GM12878 (cell line): Measurements from ENCODE around the gene DCDC1. TPM values are rescaled to one million over a fixed set of nuclear protein-coding genes. Genes with fewer than 3 reads are reported as not detected.

ENCODE experiments used
- ATAC-seq: fragments of 200-7000 bp; cut with Tn5 transposase; 3 replicates; pipeline ENCODE4 v1.9.1; 2020; ENCODE audit warnings: mild to moderate bottlenecking, moderate library complexity
- BruUV-seq: library from RNA; stranded (reverse); fragments of 400-500 nt; replicated peaks from 2 replicates; lab custom pipeline; 2021; lab: Mats Ljungman, UMichigan
- CTCF ChIA-PET: fragments of 300-600 bp; sonication (Branson Sonifier 250); formaldehyde crosslinking; extraction: SDS; loops from one replicate; lab custom pipeline; 2021; ENCODE audit warnings: inconsistent platforms; lab: Yijun Ruan, JAX
- POLR2A ChIA-PET: fragments of 350-600 bp; formaldehyde crosslinking; extraction: SDS; loops from one replicate; lab custom pipeline; 2021; ENCODE audit warnings: inconsistent platforms; lab: Charles Lee
- RAD21 ChIA-PET: fragments of 300-600 bp; sonication (Branson Sonifier 250); formaldehyde crosslinking; loops from one replicate; lab custom pipeline; 2023; ENCODE audit warnings: antibody characterized with exemption; ENCODE audit not compliant: unreplicated experiment; lab: Charles Lee
- SMC1A ChIA-PET: fragments of 300-600 bp; sonication (Branson Sonifier 250); formaldehyde crosslinking; loops from one replicate; lab custom pipeline; 2023; ENCODE audit not compliant: unreplicated experiment, uncharacterized antibody; lab: Charles Lee
- DNase-seq: peaks from one replicate; pipeline ENCODE4 v3.0.0-alpha.2; 2011; ENCODE audit warnings: low read depth, low spot score
- FAIRE-seq: peaks from 3 replicates; lab custom pipeline; 2011; peaks lifted over from hg19 to GRCh38; lab: Jason Lieb, UNC
- H2AFZ ChIP-seq: 2 replicates; pipeline ENCODE4 v1.6.0; 2011; ENCODE audit warnings: low read depth, low read length, control low read depth; ENCODE audit not compliant: control insufficient read depth
- H3K27ac ChIP-seq: 2 replicates; pipeline ENCODE4 v1.5.1; 2011; ENCODE audit warnings: control low read depth; ENCODE audit not compliant: control insufficient read depth, insufficient read depth
- H3K27me3 ChIP-seq, 2 experiments: replicated peaks in 1 of 2; 2 replicates each; pipeline versions ENCODE4 v1.6.0 to v1.6.1; 2011; ENCODE audit warnings: low read length in 1 of 2; ENCODE audit not compliant: control insufficient read depth in 2 of 2, insufficient read depth in 2 of 2
- H3K36me3 ChIP-seq, 2 experiments: 2 replicates each; pipeline ENCODE4 v1.5.1; 2011; ENCODE audit warnings: low read length in 1 of 2; ENCODE audit not compliant: control insufficient read depth in 2 of 2, insufficient read depth in 2 of 2
- H3K4me1 ChIP-seq: 2 replicates; pipeline ENCODE4 v1.6.1; 2011; ENCODE audit warnings: mild to moderate bottlenecking, low read length, moderate library complexity, mixed read lengths; ENCODE audit not compliant: control insufficient read depth, insufficient read depth
- H3K4me2 ChIP-seq: 2 replicates; pipeline ENCODE4 v1.6.0; 2011; ENCODE audit warnings: control low read depth; ENCODE audit not compliant: control insufficient read depth, insufficient read depth
- H3K4me3 ChIP-seq: fragments of 200-600 bp; sonication (generic); 2 replicates; pipeline ENCODE4 v1.5.1; 2016
- H3K79me2 ChIP-seq: 2 replicates; pipeline ENCODE4 v1.6.0; 2011; ENCODE audit warnings: low read length; ENCODE audit not compliant: control insufficient read depth, insufficient read depth
- H3K9ac ChIP-seq: 2 replicates; pipeline ENCODE4 v1.8.0; 2011; ENCODE audit warnings: low read length, control low read depth, mixed read lengths; ENCODE audit not compliant: control insufficient read depth, insufficient read depth
- H3K9me3 ChIP-seq: replicated peaks from 3 replicates; pipeline ENCODE4 v1.5.1; 2011; ENCODE audit warnings: mild to moderate bottlenecking, low read length; ENCODE audit not compliant: control insufficient read depth, insufficient read depth
- H4K20me1 ChIP-seq: 2 replicates; pipeline ENCODE4 v1.6.0; 2011; ENCODE audit not compliant: control insufficient read depth, insufficient read depth
- BCL3 ChIP-seq: IDR thresholded peaks from 2 replicates; pipeline ENCODE4 v1.6.1; 2011; ENCODE audit warnings: borderline replicate concordance, low read depth, mild to moderate bottlenecking, moderate library complexity, low read length; ENCODE audit not compliant: insufficient read depth, poor library complexity, severe bottlenecking
- CBX5 ChIP-seq: sonication (generic); IDR thresholded peaks from 2 replicates; pipeline ENCODE4 v1.6.1; 2016; ENCODE audit warnings: low read depth, moderate library complexity, mild to moderate bottlenecking, inconsistent platforms
- FOS ChIP-seq: IDR thresholded peaks from 3 replicates; pipeline ENCODE4 v1.6.1; 2011; ENCODE audit warnings: borderline replicate concordance; ENCODE audit not compliant: insufficient read length; ENCODE audit errors: extremely low read depth
- IRF5 ChIP-seq: fragments of 450-650 bp; IDR thresholded peaks from 2 replicates; pipeline ENCODE4 v1.6.1; 2017; ENCODE audit warnings: borderline replicate concordance
- KAT2A ChIP-seq: conservative IDR thresholded peaks from 2 replicates; pipeline ENCODE4 v1.6.1; 2011; ENCODE audit warnings: low read depth, low read length; ENCODE audit not compliant: control insufficient read depth
- NR2C2 ChIP-seq: IDR thresholded peaks from 2 replicates; pipeline ENCODE4 v1.6.1; 2011; ENCODE audit warnings: borderline replicate concordance, low read depth; ENCODE audit not compliant: control insufficient read depth, insufficient read length
- RCOR1 ChIP-seq: conservative IDR thresholded peaks from 2 replicates; pipeline ENCODE4 v1.6.1; 2012; ENCODE audit warnings: low read depth, low read length, improper control_type of control experiment
- SREBF1 ChIP-seq: IDR thresholded peaks from 2 replicates; pipeline ENCODE4 v1.6.1; 2012; ENCODE audit warnings: mild to moderate bottlenecking, low read length
- SREBF2 ChIP-seq: IDR thresholded peaks from 2 replicates; pipeline ENCODE4 v1.6.1; 2012; ENCODE audit warnings: mild to moderate bottlenecking, low read length
- SUZ12 ChIP-seq: fragments of 200-600 bp; sonication (generic); IDR thresholded peaks from one replicate; pipeline ENCODE4 v1.6.1; 2018; ENCODE audit warnings: antibody characterized with exemption, mild to moderate bottlenecking; ENCODE audit not compliant: unreplicated experiment
- ZNF24 ChIP-seq: fragments of 450-650 bp; IDR thresholded peaks from 2 replicates; pipeline ENCODE4 v1.6.1; 2017; ENCODE audit warnings: antibody characterized with exemption, mild to moderate bottlenecking
- ZNF384 ChIP-seq: IDR thresholded peaks from 2 replicates; pipeline ENCODE4 v1.6.1; 2012; ENCODE audit warnings: low read depth, mild to moderate bottlenecking, low read length, improper control_type of control experiment, borderline replicate concordance
- WGBS: methylation state at CpG from one replicate; pipeline ENCODE4 v1.1.6; 2016; ENCODE audit warnings: low lambda C conversion rate; ENCODE audit not compliant: insufficient replicate concordance, insufficient coverage; ENCODE audit errors: missing lambda C conversion rate; 5-methylcytosine and 5-hydroxymethylcytosine counted together
- in situ Hi-C: fragments of 300-500 bp; cut with MboI; formaldehyde crosslinking; loops from 9 replicates; pipeline ENCODE4 v1.14.3; 2018; ENCODE audit warnings: mixed read lengths
- intact Hi-C: fragments of 100-400 bp; cut with micrococcal nuclease; formaldehyde crosslinking; loops from one replicate; pipeline ENCODE4 v1.14.2; 2022; ENCODE audit not compliant: unreplicated experiment
- polyA plus RNA-seq, 11 experiments: library from polyadenylated mRNA; depleted of rRNA in 4 of 11; unstranded in 6 of 11; stranded (reverse) in 5 of 11; fragments of >200 nt; fragmentation: Nextera tagmentation in 4 of 11; fragmentation: Illumina TruSeq in 1 of 11; extraction: Ambion mirVana in 4 of 11; extraction: Trizol in 1 of 11; gene quantifications; 1 replicate in 1 of 11; 2 replicates in 10 of 11; pipeline versions ENCODE4 v1.2.1 to v1.2.3, GENCODE V29; 2011 to 2016; ENCODE audit warnings: inconsistent platforms in 2 of 11, missing spikeins in 2 of 11, low read depth in 1 of 11
- total RNA-seq, 4 experiments: library from RNA; depleted of rRNA in 3 of 4; stranded (reverse); fragments of >200 nt in 3 of 4; fragmentation: Illumina TruSeq in 1 of 4; extraction: Trizol in 1 of 4; gene quantifications; 2 replicates each; pipeline versions ENCODE4 v1.2.1 to v1.2.3, GENCODE V29; 2013 to 2021
- TF ChIP-seq, protein P1 (sequence below): IDR thresholded peaks from 2 replicates; pipeline ENCODE4 v1.6.1; 2011; ENCODE audit warnings: borderline replicate concordance, low read depth, mild to moderate bottlenecking, moderate library complexity, mixed read lengths, low read length; ENCODE audit not compliant: insufficient read depth; ENCODE audit errors: extremely low read length

DCDC1 gene
- total and polyA plus RNA-seq, 10 of the 15 experiments (the other 5 are each of a cell fraction or from before 2014, with no cell fraction given) = not detected

DNA sequence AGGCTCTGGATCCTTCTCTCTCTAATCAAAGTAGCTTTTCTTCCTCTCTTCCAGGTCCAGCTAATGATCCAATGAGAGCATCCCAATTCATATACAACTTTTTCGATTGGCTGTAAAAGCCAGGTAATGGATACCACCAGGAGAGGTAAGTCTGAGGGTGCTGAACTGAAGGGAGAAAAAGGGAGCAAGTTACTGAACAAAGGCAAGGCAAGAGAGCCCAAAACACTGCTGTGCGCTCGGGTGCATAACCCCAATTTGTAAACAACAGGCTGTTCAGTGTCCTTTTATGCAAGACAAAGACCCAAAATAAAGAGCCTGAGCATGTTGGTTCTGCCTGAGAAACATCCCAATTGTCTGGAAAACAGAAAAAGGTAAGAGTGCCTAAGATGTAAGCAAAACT lies 260.1 kb downstream of the DCDC1 start:
- POLR2A ChIA-PET = no interaction called here
- Histone ChIP-seq H3K4me2 (no peak overlapping the region), H3K9me3 (no peaks in the 10 kb centered on the region), H3K4me1 (no peaks in the 10 kb centered on the region), H3K4me3 (no peak overlapping the region), H3K79me2 (no peaks in the 10 kb centered on the region), H2AFZ (no peak overlapping the region), H3K27ac (no peak overlapping the region), H4K20me1 (no peaks in the 10 kb centered on the region), H3K36me3 (no peaks in the 10 kb centered on the region), H3K9ac (no peak overlapping the region), H3K27me3 (no peaks in the 10 kb centered on the region)
- ATAC-seq (no peak), DNase-seq (no peak), FAIRE-seq (no peak)
- SMC1A ChIA-PET = interaction anchor here (1.7 kb wide), 1 partner anchor 29 kb away, joined by 4 read pairs; no protein-coding TSS in a partner anchor
- in situ Hi-C loops = loop anchor here (5.0 to 25.0 kb wide), 3 partner anchors 753 to 1063 kb away; no protein-coding TSS in a partner anchor
- TF ChIP-seq IRF5 = no peak
- no TSS peak for BruUV-seq
- RAD21 ChIA-PET = no interaction called here
- intact Hi-C loops = loop anchor here (5.0 to 10.0 kb wide), 2 partner anchors 1068 to 1185 kb away; no protein-coding TSS in a partner anchor
- CTCF ChIA-PET = interaction anchor here (3.8 to 4.5 kb wide), 2 partner anchors 124 to 849 kb away, joined by 32 read pairs; no protein-coding TSS in a partner anchor
- WGBS = 26% methylated on average over 3 of the region's 3 CpGs

DNA sequence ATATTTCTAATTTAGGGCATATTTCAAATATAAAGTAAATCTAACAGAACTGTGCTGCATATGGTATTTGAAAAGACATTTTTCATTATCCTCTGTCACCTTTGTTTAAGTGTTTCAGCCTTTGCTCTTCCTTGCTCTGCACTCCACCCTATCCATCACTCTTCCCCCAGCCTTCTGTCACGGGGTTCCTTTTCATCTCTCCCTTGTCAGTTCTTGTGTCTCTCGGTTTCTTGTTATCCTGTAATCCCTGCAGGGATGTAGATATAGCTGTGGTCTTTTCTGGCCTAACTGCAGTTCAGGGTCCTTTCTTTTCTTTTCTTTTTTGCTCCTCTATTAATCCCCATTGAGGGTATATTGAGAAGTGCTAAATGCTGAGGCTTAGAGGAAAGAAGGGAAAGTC lies 261.9 kb downstream of the DCDC1 start:
- 0% methylated on average over 2 of the region's 2 CpGs for WGBS
- no TSS peak for BruUV-seq
- no peaks in the 10 kb centered on the region for H4K20me1 ChIP-seq
- no peaks in the 10 kb centered on the region for H3K79me2 ChIP-seq
- H3K4me1 ChIP-seq = no peaks in the 10 kb centered on the region
- intact Hi-C loops = loop anchor here (1.0 to 10.0 kb wide), 5 partner anchors 126 to 1187 kb away; no protein-coding TSS in a partner anchor
- no peak overlapping the region for H2AFZ ChIP-seq
- no peaks in the 10 kb centered on the region for H3K36me3 ChIP-seq
- RAD21 ChIA-PET = interaction anchor here (0.6 to 2.1 kb wide), 17 partner anchors 8 to 1190 kb away, joined by 3 to 14 read pairs (median 4); partner anchors contain the start of genes DCDC1 and DNAJC24
- no peaks in the 10 kb centered on the region for H3K9me3 ChIP-seq
- H3K27me3 ChIP-seq = no peaks in the 10 kb centered on the region
- no peak overlapping the region for H3K4me2 ChIP-seq
- SMC1A ChIA-PET = interaction anchor here (0.7 to 4.5 kb wide), 19 partner anchors 8 to 1187 kb away, joined by 3 to 26 read pairs (median 4); no protein-coding TSS in a partner anchor
- no peak for ATAC-seq
- H3K27ac ChIP-seq = no peak overlapping the region
- TF ChIP-seq CBX5 = no peak
- no peak for TF ChIP-seq KAT2A
- no peak for TF ChIP-seq NR2C2
- TF ChIP-seq SREBF1 = no peak
- TF ChIP-seq BCL3 = no peak
- TF ChIP-seq SREBF2 = no peak
- TF ChIP-seq FOS = no peak
- TF ChIP-seq SUZ12 = no peak
- TF ChIP-seq ZNF24 = no peak
- TF ChIP-seq, protein P1, sequence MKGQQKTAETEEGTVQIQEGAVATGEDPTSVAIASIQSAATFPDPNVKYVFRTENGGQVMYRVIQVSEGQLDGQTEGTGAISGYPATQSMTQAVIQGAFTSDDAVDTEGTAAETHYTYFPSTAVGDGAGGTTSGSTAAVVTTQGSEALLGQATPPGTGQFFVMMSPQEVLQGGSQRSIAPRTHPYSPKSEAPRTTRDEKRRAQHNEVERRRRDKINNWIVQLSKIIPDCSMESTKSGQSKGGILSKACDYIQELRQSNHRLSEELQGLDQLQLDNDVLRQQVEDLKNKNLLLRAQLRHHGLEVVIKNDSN = no peak
- TF ChIP-seq RCOR1 = no peak
- no peak for TF ChIP-seq ZNF384
- TF ChIP-seq, all 136 proteins: peak for 0
- ChIA-PET CTCF (interaction anchor here (0.7 to 4.5 kb wide), 43 partner anchors 8 to 1204 kb away, joined by 3 to 34 read pairs (median 4); no protein-coding TSS in a partner anchor), POLR2A (no interaction called here)
- FAIRE-seq (no peak), DNase-seq (no peak)
- no peak overlapping the region for H3K4me3 ChIP-seq
- no peak overlapping the region for H3K9ac ChIP-seq
- in situ Hi-C loops = loop anchor here (5.0 to 25.0 kb wide), 3 partner anchors 755 to 1065 kb away; no protein-coding TSS in a partner anchor
